Stomach (tissue), 9 donors: Measurements from ENCODE around the gene TRANK1. TPM values are rescaled to one million over a fixed set of nuclear protein-coding genes. Genes with fewer than 3 reads are reported as not detected.

Experiments used
- DNase-seq, 2 donors: peaks; one replicate each; pipeline versions ENCODE4 v3.0.0 to v3.0.0-alpha.2; 2013 to 2019
- H3K27ac ChIP-seq, 5 donors: fragments of 200-600 bp in 4 of 5; sonication (generic) in 4 of 5; one replicate each; pipeline ENCODE4 v1.5.1; 2013 to 2019; ENCODE audit warnings: mild to moderate bottlenecking in 1 of 5, moderate library complexity in 1 of 5
- H3K27me3 ChIP-seq, 3 donors: fragments of 200-600 bp; sonication (generic); one replicate each; pipeline ENCODE4 v1.5.1; 2017 to 2019; ENCODE audit warnings: mixed run types in 1 of 3
- H3K36me3 ChIP-seq, 4 donors: fragments of 200-600 bp; sonication (generic); 1 replicate in 3 of 4; 2 replicates in 1 of 4; pipeline ENCODE4 v1.5.1; 2016 to 2019
- H3K4me1 ChIP-seq, 4 donors: fragments of 200-600 bp; sonication (generic); one replicate each; pipeline ENCODE4 v1.5.1; 2016 to 2019
- H3K4me3 ChIP-seq, 4 donors: fragments of 200-600 bp; sonication (generic) in 3 of 4; one replicate each; pipeline ENCODE4 v1.5.1; 2016 to 2019; ENCODE audit warnings: mild to moderate bottlenecking in 1 of 4
- H3K9me3 ChIP-seq, 4 donors: fragments of 200-600 bp; sonication (generic); one replicate each; pipeline ENCODE4 v1.5.1; 2016 to 2019
- CTCF ChIP-seq, 7 experiments: fragments of 450-650 bp in 4 of 7; fragments of 200-600 bp in 3 of 7; sonication (generic) in 3 of 7; IDR thresholded peaks; one replicate each; pipeline ENCODE4 v1.5.1; 2016 to 2019; ENCODE audit warnings: antibody characterized with exemption in 7 of 7, control low read depth in 2 of 7, mild to moderate bottlenecking in 1 of 7
- EP300 ChIP-seq: sonication (generic); formaldehyde crosslinking; IDR thresholded peaks from one replicate; pipeline ENCODE4 v1.6.1; 2017; ENCODE audit warnings: antibody characterized with exemption
- POLR2A ChIP-seq, 4 donors: fragments of 450-650 bp; IDR thresholded peaks; one replicate each; pipeline ENCODE4 v1.6.1; 2016; ENCODE audit warnings: antibody characterized with exemption in 4 of 4, control low read depth in 2 of 4, mild to moderate bottlenecking in 1 of 4, moderate library complexity in 1 of 4
- POLR2AphosphoS5 ChIP-seq, 3 donors: sonication (generic); formaldehyde crosslinking; IDR thresholded peaks; one replicate each; pipeline ENCODE4 v1.6.1; 2016; ENCODE audit warnings: antibody characterized with exemption in 3 of 3
- WGBS, 5 donors: extraction: QIAGEN DNeasy Blood & Tissue Kit in 3 of 5; methylation state at CpG; one replicate each; pipeline versions ENCODE4 v1.1.5 to v1.1.7; 2013 to 2018; 5-methylcytosine and 5-hydroxymethylcytosine counted together
- intact Hi-C: fragments of 100-400 bp; cut with DNase I; formaldehyde crosslinking; loops from one replicate; pipeline ENCODE4 v1.15.1; 2023; ENCODE audit warnings: low total_unique reads
- polyA plus RNA-seq, 3 donors: library from polyadenylated mRNA; stranded (reverse); fragments of 200-250 nt; gene quantifications; one replicate each; pipeline ENCODE4 v1.2.3, GENCODE V29; 2013
- total RNA-seq, 5 donors: library from RNA; depleted of rRNA; stranded (reverse); fragments of >200 nt; gene quantifications; one replicate each; pipeline versions ENCODE4 v1.1.0 to v1.2.3, GENCODE V29; 2014 to 2016
- donor health status: healthy with polysubstance abuse.
- donor health status: Bipolar disorder and iron deficiency.
- donor health status: healthy.

Gene TRANK1
- total and polyA plus RNA-seq, 8 donors, result 1.2 to 27.2 (median 6.4) TPM

GRCh38 chr3:36909181-36909580 is 35.7 kb downstream of the TRANK1 start:
- WGBS, 5 donors, result 93 to 98% (median 95%) methylated on average over 2 of the region's 2 CpGs
- intact Hi-C loops, result loop anchor here (10.0 kb wide), 1 partner anchor 46 kb away; no protein-coding TSS in a partner anchor
- TF ChIP-seq POLR2AphosphoS5 (IDR thresholded peaks at IDR 0.05) (no peak), CTCF (IDR thresholded peaks at IDR 0.05) (no peak), POLR2A (IDR thresholded peaks at IDR 0.05) (no peak), EP300 (no peak)

GRCh38 chr3:36908647-36909180 is 36.1 kb downstream of the TRANK1 start:
- H3K4me3 ChIP-seq, result peak overlapping the region; percentile 45 to 52 (median 50)
- no peaks in the 10 kb centered on the region for H3K36me3 ChIP-seq
- peak overlapping the region; percentile 74 to 93 (median 83) for H3K27ac ChIP-seq
- intact Hi-C loops, result loop anchor here (10.0 kb wide), 1 partner anchor 46 kb away; no protein-coding TSS in a partner anchor
- no peak for DNase-seq
- H3K9me3 ChIP-seq, result no peaks in the 10 kb centered on the region
- 79 to 87% (median 84%) methylated on average over 1 of the region's 1 CpG for WGBS, 5 donors
- TF ChIP-seq EP300, result no peak
- no peak for TF ChIP-seq POLR2AphosphoS5 (IDR thresholded peaks at IDR 0.05)
- TF ChIP-seq POLR2A (IDR thresholded peaks at IDR 0.05), result no peak
- TF ChIP-seq CTCF (IDR thresholded peaks at IDR 0.05), result no peak
- peaks cover 22 to 73% (median 40%) of the 10 kb centered on the region in 4 donors for H3K4me1 ChIP-seq
- H3K27me3 ChIP-seq, result no peaks in the 10 kb centered on the region

More at GRCh38 chr3:36909181-36909580, 35.7 kb downstream of the TRANK1 start:
- H3K36me3 ChIP-seq, result no peaks in the 10 kb centered on the region
- H3K4me3 ChIP-seq, result no peak overlapping the region
- DNase-seq, result no peak
- peaks cover 22 to 73% (median 40%) of the 10 kb centered on the region in 4 donors for H3K4me1 ChIP-seq
- H3K27me3 ChIP-seq, result no peaks in the 10 kb centered on the region
- no peaks in the 10 kb centered on the region for H3K9me3 ChIP-seq
- H3K27ac ChIP-seq, result peak overlapping the region in 4 of 5 donors; percentile 83 to 93 (median 84)

GRCh38 chr3:36907911-36908646 is 36.8 kb downstream of the TRANK1 start:
- intact Hi-C loops, result loop anchor here (10.0 kb wide), 1 partner anchor 47 kb away; no protein-coding TSS in a partner anchor

GRCh38 chr3:36906504-36907149 is 38.2 kb downstream of the TRANK1 start:
- peaks cover 12 to 52% (median 24%) of the 10 kb centered on the region in 4 donors for H3K4me1 ChIP-seq
- H3K27me3 ChIP-seq, result no peaks in the 10 kb centered on the region
- intact Hi-C loops, result loop anchor here (10.0 kb wide), 1 partner anchor 48 kb away; no protein-coding TSS in a partner anchor
- peak overlapping the region in 3 of 5 donors; percentile 38 to 93 (median 83) for H3K27ac ChIP-seq
- TF ChIP-seq POLR2A (IDR thresholded peaks at IDR 0.05) (no peak), POLR2AphosphoS5 (IDR thresholded peaks at IDR 0.05) (no peak), CTCF (IDR thresholded peaks at IDR 0.05) (no peak), EP300 (no peak)
- peak overlapping the region in 1 of 4 donors; percentile 52 for H3K4me3 ChIP-seq
- WGBS, 5 donors, result 71 to 88% (median 80%) methylated on average over 2 of the region's 2 CpGs
- peaks cover 0 to 15% (median 12%) of the 10 kb centered on the region in 4 donors for H3K36me3 ChIP-seq
- no peaks in the 10 kb centered on the region for H3K9me3 ChIP-seq
- DNase-seq, result no peak

More at GRCh38 chr3:36907911-36908646, 36.8 kb downstream of the TRANK1 start:
- TF ChIP-seq EP300 (no peak), POLR2AphosphoS5 (IDR thresholded peaks at IDR 0.05) (peak in 2 of 3 donors; percentile 22 to 37)
- no peaks in the 10 kb centered on the region for H3K27me3 ChIP-seq
- H3K4me3 ChIP-seq, result peak overlapping the region; percentile 45 to 52 (median 50)
- peak overlapping the region; percentile 74 to 93 (median 84) for H3K27ac ChIP-seq
- WGBS, 5 donors, result 4 to 14% (median 10%) methylated on average over 14 to 15 of the region's 15 CpGs
- H3K36me3 ChIP-seq, result peaks cover 0 to under 1% (median under 1%) of the 10 kb centered on the region in 4 donors
- peaks cover 22 to 67% (median 37%) of the 10 kb centered on the region in 4 donors for H3K4me1 ChIP-seq
- DNase-seq, result peak; percentile 66 to 76
- H3K9me3 ChIP-seq, result no peaks in the 10 kb centered on the region
